NCI-H526 (cell line): ENCODE measurements around the gene MFAP2.
"Not testable (repeated sequence)": the region's sequence is repeated elsewhere in the genome, so short reads cannot be mapped to it uniquely, and the experiment has no call there.

ENCODE experiments used
- DNase-seq, 2 experiments: peaks; one replicate each; lab custom pipeline; 2025; lab: John Stamatoyannopoulos, UW

The MFAP2 gene

GRCh38 chr1:16929146-16930041 lies 51.0 kb downstream of the MFAP2 start:
- DNase-seq = not testable (repeated sequence)

DNA sequence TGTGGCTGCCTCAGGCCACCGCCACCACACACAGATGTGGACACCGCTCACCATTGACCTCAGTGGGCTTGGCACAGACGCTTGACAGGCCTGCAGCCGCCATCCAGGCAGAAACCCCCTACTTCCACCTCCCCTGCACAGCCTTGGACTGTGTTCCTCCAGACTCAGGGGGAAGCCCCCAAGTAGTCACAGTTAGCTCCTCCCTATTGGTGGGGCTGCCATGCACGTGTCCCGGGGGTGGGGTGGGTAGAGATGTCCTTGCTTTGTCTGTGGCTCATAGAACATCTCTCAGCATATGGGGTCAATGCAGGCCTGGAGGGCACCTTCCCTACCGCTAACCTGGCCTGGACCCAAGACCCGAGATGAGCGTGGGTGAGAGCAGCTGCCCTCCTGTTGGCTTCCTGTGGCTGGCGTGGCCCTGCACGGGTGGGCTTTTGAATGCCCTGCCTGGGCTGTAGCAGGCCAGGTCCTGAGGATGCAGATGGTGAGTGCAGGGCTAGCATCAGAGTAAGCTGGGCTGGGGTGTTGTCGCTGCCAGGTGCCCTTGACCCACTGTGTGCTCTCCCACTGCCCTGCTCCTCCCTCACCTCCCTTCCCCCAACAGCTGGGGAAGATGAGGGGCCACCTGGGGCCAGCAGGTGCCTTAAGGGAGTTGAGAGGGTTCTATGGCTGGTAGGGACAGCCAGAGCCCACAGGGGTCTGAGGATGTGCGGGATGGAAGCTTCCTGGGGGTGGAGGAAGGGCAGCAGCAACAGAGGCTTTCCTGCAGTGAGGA lies 52.5 kb downstream of the MFAP2 start:
- no peak for DNase-seq

GRCh38 chr1:16927256-16927655 lies 53.2 kb downstream of the MFAP2 start:
- DNase-seq = no peak

DNA sequence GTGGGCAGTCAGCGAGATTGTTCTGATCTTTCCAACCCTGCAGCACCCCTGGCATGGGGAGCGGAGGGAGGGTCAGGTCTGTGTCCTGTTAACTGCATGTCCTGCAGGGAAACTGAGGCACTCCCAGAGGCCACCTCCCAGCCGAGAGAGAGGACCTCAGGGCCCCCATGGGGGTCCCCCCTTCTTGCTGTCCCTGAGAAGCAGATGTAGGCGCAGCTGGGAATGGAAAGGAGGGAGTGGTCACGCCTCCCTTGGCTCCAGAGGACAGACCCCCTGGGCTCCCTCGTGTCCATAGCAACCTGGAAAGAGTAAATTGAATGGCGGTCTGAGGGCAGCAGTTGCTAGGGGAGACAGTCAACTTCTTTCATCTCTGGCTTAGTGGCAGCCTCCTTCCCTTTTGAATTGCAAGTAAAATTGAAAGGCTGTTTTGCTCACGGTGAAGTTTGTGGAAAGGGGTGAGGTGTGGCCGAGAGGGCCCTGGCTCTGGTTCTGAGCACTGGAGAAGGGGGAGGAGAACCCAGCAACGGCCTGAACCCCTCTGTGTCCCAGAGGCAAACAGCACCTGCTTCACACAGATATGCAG lies 53.8 kb downstream of the MFAP2 start:
- DNase-seq = no peak

DNA sequence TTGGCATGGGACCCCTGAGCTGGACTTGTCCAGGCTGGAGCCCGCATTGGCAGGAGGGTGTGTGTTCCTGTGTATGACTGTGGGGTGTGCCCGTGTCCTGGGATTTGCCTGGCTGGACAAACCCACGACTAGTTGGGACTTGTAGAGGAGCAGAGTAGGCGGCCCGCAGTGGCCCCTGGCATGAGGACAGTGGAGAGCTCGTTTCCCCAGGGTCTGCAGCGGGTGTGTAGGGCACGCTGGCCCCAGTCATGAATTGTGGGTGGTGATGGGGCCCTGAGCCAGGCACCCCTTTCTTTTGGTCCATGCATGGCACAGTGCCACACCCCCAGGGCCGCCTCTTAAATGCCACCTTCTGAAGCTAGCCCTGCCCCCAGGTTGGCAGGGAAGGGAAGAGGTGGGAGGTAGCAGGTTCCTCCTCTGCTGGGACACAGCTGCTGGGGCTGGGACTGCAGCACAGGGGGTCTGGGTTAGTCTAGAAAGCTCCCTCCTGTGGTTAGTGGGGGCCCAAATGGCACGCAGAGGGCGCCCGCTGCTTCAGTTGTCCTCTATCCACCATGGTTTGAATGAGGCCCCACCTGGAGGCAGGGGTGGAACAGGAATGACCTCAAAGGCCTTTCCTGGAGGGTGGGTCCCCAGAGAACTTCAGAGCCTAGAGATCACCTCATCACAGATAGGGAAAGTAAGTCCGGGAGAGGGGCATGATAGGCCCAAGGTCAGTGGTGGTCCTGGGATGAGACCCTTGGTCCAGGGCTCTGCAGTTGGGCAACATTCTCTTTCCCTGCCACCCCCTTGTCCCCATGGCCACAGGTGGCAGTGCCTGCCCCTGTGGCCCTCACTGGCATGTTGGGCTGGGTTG lies 54.6 kb downstream of the MFAP2 start:
- DNase-seq = no peak

DNA sequence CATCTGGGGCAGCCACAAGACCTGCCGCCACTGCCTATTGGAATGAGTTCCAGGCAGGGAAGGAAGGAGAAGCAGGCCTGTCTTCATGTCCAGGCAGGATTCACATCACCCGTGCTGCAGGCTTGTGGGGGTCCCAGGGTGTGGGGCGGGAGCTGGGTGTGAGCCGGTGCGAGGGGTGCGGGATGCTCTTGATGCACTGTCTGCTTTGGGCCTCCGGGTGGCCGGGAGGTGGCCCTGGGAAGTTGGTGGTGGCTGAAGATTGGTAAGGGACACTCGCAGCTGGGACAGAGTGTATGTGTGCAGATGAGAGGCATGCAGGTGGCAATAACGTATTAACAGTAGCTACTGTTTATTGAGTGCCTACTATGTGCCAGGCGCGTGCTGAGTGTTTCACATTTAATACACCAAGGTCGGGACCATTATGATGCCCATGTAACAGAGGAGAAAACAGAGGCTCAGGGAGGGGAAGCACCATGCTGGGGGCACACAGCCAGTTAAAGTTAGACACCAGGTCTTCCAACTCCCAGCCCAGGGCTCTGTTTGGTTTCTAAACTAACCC lies 55.4 kb downstream of the MFAP2 start:
- no peak for DNase-seq
